ENCODE measurements around the gene ATG4C. TPM values are rescaled to one million over a fixed set of nuclear protein-coding genes. Genes with fewer than 3 reads are reported as not detected.

Gene ATG4C
- polyA plus RNA-seq, 2 of the 4 experiments (the other 2 are of a cell fraction) = 6.5 to 14.8 TPM

DNA sequence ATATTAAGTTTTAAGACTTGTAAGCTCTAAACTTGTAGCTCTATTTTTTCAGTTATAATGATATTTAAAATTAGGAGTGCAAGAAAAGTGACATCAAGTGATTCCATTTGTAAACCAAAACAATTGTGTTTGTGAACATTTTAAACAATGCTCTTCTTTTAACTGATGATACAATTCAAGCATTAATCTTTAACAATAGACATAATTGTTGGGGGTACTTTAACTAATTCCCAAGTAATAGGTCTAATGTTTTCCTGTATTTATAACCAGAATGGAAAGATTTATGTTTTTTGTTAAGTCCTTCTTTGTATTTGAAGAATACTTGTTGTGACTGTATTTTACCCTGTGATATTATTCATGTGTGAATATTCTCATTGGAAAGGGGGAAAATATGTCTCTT is 6.8 kb downstream of the ATG4C start:
- no peak for DNase-seq (ENCODE audit: low read depth in 1 of 2, low spot score in 1 of 2)
- Histone ChIP-seq H3K27ac (no peak overlapping the region), H3K4me2 (no peak overlapping the region), H3K9me3 (no peaks in the 10 kb centered on the region), H3K4me3 (no peak overlapping the region), H3K4me1 (no peaks in the 10 kb centered on the region)
- TF ChIP-seq PHF8 (IDR thresholded peaks at IDR 0.05; ENCODE audit: borderline replicate concordance, low read depth) (no peak), CHD4 (IDR thresholded peaks at IDR 0.05; ENCODE audit: borderline replicate concordance) (no peak), FOSL2 (IDR thresholded peaks at IDR 0.05) (no peak), FOSL2 (CRISPR knock-in tag; IDR thresholded peaks at IDR 0.05) (no peak), CBX2 (IDR thresholded peaks at IDR 0.05; ENCODE audit: borderline replicate concordance, low read depth) (no peak), ZC3H11A (IDR thresholded peaks at IDR 0.05) (no peak), HEYL (CRISPR knock-in tag; IDR thresholded peaks at IDR 0.05) (no peak), TP53 (CRISPR knock-in tag; IDR thresholded peaks at IDR 0.05) (no peak), RNF2 (IDR thresholded peaks at IDR 0.05; ENCODE audit: borderline replicate concordance, low read depth) (no peak)
- POLR2A ChIA-PET = no interaction called here
- CTCF ChIA-PET = no interaction called here
- ATAC-seq = no peak
- FAIRE-seq = no peak

DNA sequence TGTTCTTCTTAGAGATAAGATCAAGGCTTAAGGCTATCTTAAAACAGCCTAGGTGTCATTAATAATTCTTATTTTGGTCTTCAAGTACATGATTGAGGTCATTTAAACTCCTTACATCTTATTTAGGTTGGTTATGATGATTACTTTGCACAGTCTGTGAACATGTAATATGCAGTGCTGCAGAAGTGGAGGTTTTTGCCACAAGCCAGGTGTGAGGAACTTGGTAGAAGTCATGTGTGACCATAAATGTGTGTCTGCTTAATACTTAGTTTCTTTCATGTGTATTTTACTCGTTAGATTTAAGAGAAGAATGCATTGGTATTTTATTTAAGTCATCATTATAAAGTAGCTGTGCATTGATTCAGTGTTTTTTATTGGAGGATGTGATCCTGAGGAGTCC is 10.1 kb downstream of the ATG4C start:
- Histone ChIP-seq H3K4me2 (no peak overlapping the region), H3K27ac (no peak overlapping the region), H3K4me1 (no peaks in the 10 kb centered on the region), H3K9me3 (no peaks in the 10 kb centered on the region), H3K4me3 (no peak overlapping the region)
- ATAC-seq (no peak), DNase-seq (ENCODE audit: low read depth in 1 of 2, low spot score in 1 of 2) (no peak), FAIRE-seq (no peak)
- 21% methylated on average over 1 of the region's 1 CpG for WGBS (ENCODE audit: missing lambda C conversion rate)
- ChIA-PET CTCF (no interaction called here), POLR2A (no interaction called here)
- TF ChIP-seq NPAS2 (CRISPR knock-in tag; IDR thresholded peaks at IDR 0.05; ENCODE audit: borderline replicate concordance) (no peak), SMC3 (IDR thresholded peaks at IDR 0.05) (no peak)

DNA sequence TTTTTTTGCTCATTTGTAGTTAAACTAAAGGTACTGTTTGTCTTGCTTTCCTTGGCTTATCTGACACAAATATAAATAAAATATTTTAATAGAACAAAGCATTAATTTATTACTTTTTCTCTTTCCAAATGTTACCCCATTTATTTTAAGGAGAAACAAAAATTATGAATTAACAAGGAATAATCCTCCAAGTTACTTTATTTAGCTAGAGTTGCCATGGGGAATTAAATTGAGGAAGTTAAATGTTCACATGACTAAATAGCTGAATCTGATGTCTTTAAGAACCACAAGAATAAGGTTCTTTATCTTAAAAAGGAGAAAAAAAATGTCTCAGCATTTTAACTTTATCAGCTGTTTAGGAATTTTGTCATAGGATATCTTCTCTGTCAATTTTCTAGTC is 12.3 kb downstream of the ATG4C start:
- ChIA-PET CTCF (no interaction called here), POLR2A (no interaction called here)
- Histone ChIP-seq H3K4me2 (no peak overlapping the region), H3K4me1 (no peaks in the 10 kb centered on the region), H3K27ac (no peak overlapping the region), H3K4me3 (no peak overlapping the region), H3K9me3 (no peaks in the 10 kb centered on the region)
- no peak for TF ChIP-seq ZFP36 (IDR thresholded peaks at IDR 0.05; ENCODE audit: borderline replicate concordance, partially characterized antibody)
- TF ChIP-seq EP300 (IDR thresholded peaks at IDR 0.05) = no peak
- no peak for TF ChIP-seq RNF2 (IDR thresholded peaks at IDR 0.05; ENCODE audit: borderline replicate concordance, low read depth)
- TF ChIP-seq, protein P1, sequence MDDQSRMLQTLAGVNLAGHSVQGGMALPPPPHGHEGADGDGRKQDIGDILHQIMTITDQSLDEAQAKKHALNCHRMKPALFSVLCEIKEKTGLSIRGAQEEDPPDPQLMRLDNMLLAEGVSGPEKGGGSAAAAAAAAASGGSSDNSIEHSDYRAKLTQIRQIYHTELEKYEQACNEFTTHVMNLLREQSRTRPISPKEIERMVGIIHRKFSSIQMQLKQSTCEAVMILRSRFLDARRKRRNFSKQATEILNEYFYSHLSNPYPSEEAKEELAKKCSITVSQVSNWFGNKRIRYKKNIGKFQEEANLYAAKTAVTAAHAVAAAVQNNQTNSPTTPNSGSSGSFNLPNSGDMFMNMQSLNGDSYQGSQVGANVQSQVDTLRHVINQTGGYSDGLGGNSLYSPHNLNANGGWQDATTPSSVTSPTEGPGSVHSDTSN (IDR thresholded peaks at IDR 0.05) = no peak
- TF ChIP-seq HOXB13 (CRISPR knock-in tag; IDR thresholded peaks at IDR 0.05; ENCODE audit: low read depth) = no peak
- TF ChIP-seq HOXB5 (CRISPR knock-in tag; IDR thresholded peaks at IDR 0.05) = no peak
- TF ChIP-seq CBX8 (IDR thresholded peaks at IDR 0.05) = no peak
- TF ChIP-seq NFE2L2 (conservative IDR thresholded peaks at IDR 0.05; ENCODE audit: low read length) = no peak
- no peak for TF ChIP-seq NPAS2 (CRISPR knock-in tag; IDR thresholded peaks at IDR 0.05; ENCODE audit: borderline replicate concordance)
- no peak for TF ChIP-seq CHD4 (IDR thresholded peaks at IDR 0.05; ENCODE audit: borderline replicate concordance)
- TF ChIP-seq HDAC2 (IDR thresholded peaks at IDR 0.05) = no peak
- no peak for TF ChIP-seq RFX5 (IDR thresholded peaks at IDR 0.05)
- DNase-seq (ENCODE audit: low read depth in 1 of 2, low spot score in 1 of 2) (no peak), ATAC-seq (no peak), FAIRE-seq (no peak)

DNA sequence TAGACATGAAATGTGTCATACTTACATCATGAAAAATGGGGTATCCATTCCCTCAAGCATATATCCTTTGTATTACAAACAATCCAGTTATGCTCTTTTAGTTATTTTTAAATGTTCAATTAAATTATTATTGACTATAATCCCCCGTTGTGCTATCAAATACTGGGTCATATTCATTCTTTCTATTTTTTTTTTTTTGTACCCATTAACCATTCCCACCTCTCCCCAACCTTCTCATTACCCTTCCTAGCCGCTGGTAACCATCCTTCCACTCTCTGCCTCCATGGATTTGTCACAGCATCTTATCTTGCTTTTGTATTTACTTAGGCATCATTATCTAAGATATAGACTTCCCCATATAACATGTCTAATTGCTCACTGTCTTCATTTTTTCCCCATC is 15.8 kb downstream of the ATG4C start:
- ATAC-seq = no peak
- FAIRE-seq = no peak
- Histone ChIP-seq H3K4me3 (no peak overlapping the region), H3K4me1 (no peaks in the 10 kb centered on the region), H3K4me2 (no peak overlapping the region), H3K27ac (no peak overlapping the region), H3K9me3 (no peaks in the 10 kb centered on the region)
- WGBS (ENCODE audit: missing lambda C conversion rate) = 73% methylated on average over 2 of the region's 2 CpGs
- ChIA-PET POLR2A (no interaction called here), CTCF (no interaction called here)
- DNase-seq (ENCODE audit: low read depth in 1 of 2, low spot score in 1 of 2) = no peak
- TF ChIP-seq ZC3H11A (IDR thresholded peaks at IDR 0.05) (no peak), RAD21 (conservative IDR thresholded peaks at IDR 0.05 in 1 of 2, IDR thresholded peaks at IDR 0.05 in 1 of 2) (no peak), NPAS2 (CRISPR knock-in tag; IDR thresholded peaks at IDR 0.05; ENCODE audit: borderline replicate concordance) (no peak), HOXB13 (CRISPR knock-in tag; IDR thresholded peaks at IDR 0.05; ENCODE audit: low read depth) (no peak), CHD2 (IDR thresholded peaks at IDR 0.05; ENCODE audit: low read length, partially characterized antibody) (no peak), RARB (CRISPR knock-in tag; IDR thresholded peaks at IDR 0.05) (no peak), MYC (IDR thresholded peaks at IDR 0.05; ENCODE audit: borderline replicate concordance, low read length) (no peak), HEYL (CRISPR knock-in tag; IDR thresholded peaks at IDR 0.05) (no peak), HOXA7 (CRISPR knock-in tag; IDR thresholded peaks at IDR 0.05) (no peak), JUNB (IDR thresholded peaks at IDR 0.05) (no peak), POLR2A (IDR thresholded peaks at IDR 0.05; ENCODE audit: low read length) (no peak), FOSB (CRISPR knock-in tag; IDR thresholded peaks at IDR 0.05) (no peak)
- TF ChIP-seq, protein P2, sequence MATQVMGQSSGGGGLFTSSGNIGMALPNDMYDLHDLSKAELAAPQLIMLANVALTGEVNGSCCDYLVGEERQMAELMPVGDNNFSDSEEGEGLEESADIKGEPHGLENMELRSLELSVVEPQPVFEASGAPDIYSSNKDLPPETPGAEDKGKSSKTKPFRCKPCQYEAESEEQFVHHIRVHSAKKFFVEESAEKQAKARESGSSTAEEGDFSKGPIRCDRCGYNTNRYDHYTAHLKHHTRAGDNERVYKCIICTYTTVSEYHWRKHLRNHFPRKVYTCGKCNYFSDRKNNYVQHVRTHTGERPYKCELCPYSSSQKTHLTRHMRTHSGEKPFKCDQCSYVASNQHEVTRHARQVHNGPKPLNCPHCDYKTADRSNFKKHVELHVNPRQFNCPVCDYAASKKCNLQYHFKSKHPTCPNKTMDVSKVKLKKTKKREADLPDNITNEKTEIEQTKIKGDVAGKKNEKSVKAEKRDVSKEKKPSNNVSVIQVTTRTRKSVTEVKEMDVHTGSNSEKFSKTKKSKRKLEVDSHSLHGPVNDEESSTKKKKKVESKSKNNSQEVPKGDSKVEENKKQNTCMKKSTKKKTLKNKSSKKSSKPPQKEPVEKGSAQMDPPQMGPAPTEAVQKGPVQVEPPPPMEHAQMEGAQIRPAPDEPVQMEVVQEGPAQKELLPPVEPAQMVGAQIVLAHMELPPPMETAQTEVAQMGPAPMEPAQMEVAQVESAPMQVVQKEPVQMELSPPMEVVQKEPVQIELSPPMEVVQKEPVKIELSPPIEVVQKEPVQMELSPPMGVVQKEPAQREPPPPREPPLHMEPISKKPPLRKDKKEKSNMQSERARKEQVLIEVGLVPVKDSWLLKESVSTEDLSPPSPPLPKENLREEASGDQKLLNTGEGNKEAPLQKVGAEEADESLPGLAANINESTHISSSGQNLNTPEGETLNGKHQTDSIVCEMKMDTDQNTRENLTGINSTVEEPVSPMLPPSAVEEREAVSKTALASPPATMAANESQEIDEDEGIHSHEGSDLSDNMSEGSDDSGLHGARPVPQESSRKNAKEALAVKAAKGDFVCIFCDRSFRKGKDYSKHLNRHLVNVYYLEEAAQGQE (IDR thresholded peaks at IDR 0.05) = no peak
- TF ChIP-seq, protein P1 (IDR thresholded peaks at IDR 0.05) = no peak
